ENCODE data around the gene P4HB.

DNA sequence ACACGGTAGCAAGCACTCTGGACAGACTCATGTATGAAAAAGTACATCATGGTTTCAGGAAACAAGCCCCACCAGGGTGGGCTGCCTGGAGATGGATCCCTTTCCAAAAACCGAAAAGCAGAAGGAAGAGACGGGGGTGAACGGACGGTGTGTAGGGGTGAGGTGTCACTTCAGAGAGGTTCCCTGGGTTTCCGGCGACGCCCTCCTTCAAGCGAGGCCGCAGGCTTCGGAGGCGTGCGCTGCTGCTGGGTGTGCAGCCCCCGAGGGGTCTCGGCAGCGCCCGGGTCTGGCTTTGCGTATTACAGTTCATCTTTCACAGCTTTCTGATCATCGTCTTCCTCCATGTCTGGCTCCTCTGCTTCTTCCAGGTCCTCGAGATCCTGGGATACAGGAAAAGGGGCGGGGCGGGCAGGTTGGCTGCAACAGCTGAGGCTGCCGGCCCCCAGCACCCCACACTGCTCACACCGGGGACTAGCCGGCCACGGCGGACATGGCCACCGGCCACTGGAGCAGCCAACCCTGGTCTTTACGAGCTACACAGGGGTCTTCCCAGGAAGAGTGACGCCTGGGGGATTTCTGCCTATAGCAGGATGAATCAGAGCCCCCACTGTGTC is 16.5 kb downstream of the P4HB start:
- TF ChIP-seq, protein P1, sequence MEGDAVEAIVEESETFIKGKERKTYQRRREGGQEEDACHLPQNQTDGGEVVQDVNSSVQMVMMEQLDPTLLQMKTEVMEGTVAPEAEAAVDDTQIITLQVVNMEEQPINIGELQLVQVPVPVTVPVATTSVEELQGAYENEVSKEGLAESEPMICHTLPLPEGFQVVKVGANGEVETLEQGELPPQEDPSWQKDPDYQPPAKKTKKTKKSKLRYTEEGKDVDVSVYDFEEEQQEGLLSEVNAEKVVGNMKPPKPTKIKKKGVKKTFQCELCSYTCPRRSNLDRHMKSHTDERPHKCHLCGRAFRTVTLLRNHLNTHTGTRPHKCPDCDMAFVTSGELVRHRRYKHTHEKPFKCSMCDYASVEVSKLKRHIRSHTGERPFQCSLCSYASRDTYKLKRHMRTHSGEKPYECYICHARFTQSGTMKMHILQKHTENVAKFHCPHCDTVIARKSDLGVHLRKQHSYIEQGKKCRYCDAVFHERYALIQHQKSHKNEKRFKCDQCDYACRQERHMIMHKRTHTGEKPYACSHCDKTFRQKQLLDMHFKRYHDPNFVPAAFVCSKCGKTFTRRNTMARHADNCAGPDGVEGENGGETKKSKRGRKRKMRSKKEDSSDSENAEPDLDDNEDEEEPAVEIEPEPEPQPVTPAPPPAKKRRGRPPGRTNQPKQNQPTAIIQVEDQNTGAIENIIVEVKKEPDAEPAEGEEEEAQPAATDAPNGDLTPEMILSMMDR (IDR thresholded peaks at IDR 0.05) = no peak
- no peak for TF ChIP-seq POLR2A (IDR thresholded peaks at IDR 0.05)
